Spleen (tissue), 11 donors: Measurements from ENCODE around the gene NUAK1. TPM values are rescaled to one million over a fixed set of nuclear protein-coding genes. Genes with fewer than 3 reads are reported as not detected.

Experiments
- DNase-seq: peaks from one replicate; pipeline ENCODE4 v3.0.0-alpha.2; 2020
- H3K27ac ChIP-seq, 8 donors: fragments of 200-600 bp; sonication (generic) in 7 of 8; 1 replicate in 4 of 8; 2 replicates in 4 of 8; pipeline versions ENCODE4 v1.5.0 to v1.8.0; 2016 to 2021; ENCODE audit warnings: inconsistent platforms in 4 of 8, mild to moderate bottlenecking in 4 of 8, moderate library complexity in 1 of 8
- H3K27me3 ChIP-seq, 7 donors: fragments of 200-600 bp; sonication (generic) in 6 of 7; replicated peaks in 1 of 7; 1 replicate in 4 of 7; 2 replicates in 3 of 7; pipeline versions ENCODE4 v1.5.0 to v1.8.0; 2016 to 2021; ENCODE audit warnings: inconsistent platforms in 3 of 7, mild to moderate bottlenecking in 1 of 7
- H3K36me3 ChIP-seq, 6 donors: fragments of 200-600 bp; sonication (generic) in 5 of 6; 1 replicate in 4 of 6; 2 replicates in 2 of 6; pipeline versions ENCODE4 v1.5.0 to v1.8.0; 2016 to 2021; ENCODE audit warnings: inconsistent platforms in 2 of 6
- H3K4me1 ChIP-seq, 6 donors: fragments of 200-600 bp; sonication (generic) in 5 of 6; 1 replicate in 3 of 6; 2 replicates in 3 of 6; pipeline versions ENCODE4 v1.5.0 to v1.8.0; 2016 to 2021; ENCODE audit warnings: inconsistent platforms in 3 of 6
- H3K4me3 ChIP-seq, 8 donors: fragments of 200-600 bp; sonication (generic) in 7 of 8; 1 replicate in 4 of 8; 2 replicates in 4 of 8; pipeline versions ENCODE4 v1.5.0 to v1.8.0; 2016 to 2021; ENCODE audit warnings: inconsistent platforms in 4 of 8, mild to moderate bottlenecking in 4 of 8, moderate library complexity in 2 of 8
- H3K9me3 ChIP-seq, 8 donors: fragments of 200-600 bp; sonication (generic) in 7 of 8; 1 replicate in 4 of 8; 2 replicates in 4 of 8; pipeline versions ENCODE4 v1.5.0 to v1.8.0; 2016 to 2021; ENCODE audit warnings: inconsistent platforms in 4 of 8
- CTCF ChIP-seq, 11 experiments: fragments of 200-600 bp in 7 of 11; fragments of 450-650 bp in 4 of 11; sonication (generic) in 4 of 11; IDR thresholded peaks in 8 of 11; conservative IDR thresholded peaks in 3 of 11; 1 replicate in 7 of 11; 2 replicates in 4 of 11; pipeline versions ENCODE4 v1.4.0 to v1.8.0; 2016 to 2021; ENCODE audit warnings: antibody characterized with exemption in 11 of 11, inconsistent platforms in 4 of 11, mild to moderate bottlenecking in 1 of 11
- POLR2A ChIP-seq, 3 donors: fragments of 450-650 bp; IDR thresholded peaks; one replicate each; pipeline ENCODE4 v1.5.1; 2017; ENCODE audit warnings: antibody characterized with exemption in 3 of 3, mild to moderate bottlenecking in 1 of 3
- POLR2AphosphoS5 ChIP-seq, 3 donors: sonication (generic); formaldehyde crosslinking; IDR thresholded peaks; one replicate each; pipeline ENCODE4 v1.5.1; 2017; ENCODE audit warnings: antibody characterized with exemption in 3 of 3
- WGBS, 5 donors: extraction: QIAGEN DNeasy Blood & Tissue Kit in 3 of 5; methylation state at CpG; one replicate each; pipeline versions ENCODE4 v1.1.5 to v1.1.7; 2013 to 2018; 5-methylcytosine and 5-hydroxymethylcytosine counted together
- intact Hi-C: fragments of 100-400 bp; cut with DNase I; formaldehyde crosslinking; loops from one replicate; pipeline ENCODE4 v1.15.0; 2023; ENCODE audit warnings: low total_unique reads
- polyA plus RNA-seq, 3 donors: library from polyadenylated mRNA; stranded (reverse); fragments of 200-250 nt; gene quantifications; one replicate each; pipeline ENCODE4 v1.2.1, GENCODE V29; 2013
- total RNA-seq, 7 donors: library from RNA; depleted of rRNA in 3 of 7; stranded (reverse); fragments of >200 nt in 3 of 7; fragmentation: NEBNext Ultra II Directional in 4 of 7; extraction: Animal tissue kit (Norgen Biotek cat#: 25700) in 4 of 7; gene quantifications; one replicate each; pipeline versions ENCODE4 v1.1.0 to v1.2.1, GENCODE V29; 2016 to 2021
- donor health status: healthy with polysubstance abuse.
- donor health status: DM: no; HTN: no; CAD: no; lungs with moderate emphysema.
- donor health status: DM: no; HTN: no; CAD: no.
- donor health status: Bipolar disorder and iron deficiency.
- donor health status: healthy.
- donor health status: DM: no; HTN: no; CAD: no.
- donor health status: DM: yes; HTN: yes; CAD: no.

NUAK1 gene
- total and polyA plus RNA-seq, 10 donors, result 0.20 to 3.3 (median 1.2) TPM

GRCh38 chr12:106112145-106112821 is 26.5 kb downstream of the NUAK1 start:
- H3K27me3 ChIP-seq, result peaks cover 0 to 50% (median 0%) of the 10 kb centered on the region in 7 donors
- TF ChIP-seq POLR2A (IDR thresholded peaks at IDR 0.05) (no peak), CTCF (IDR thresholded peaks at IDR 0.05 in 8 of 11, conservative IDR thresholded peaks at IDR 0.05 in 3 of 11) (no peak), POLR2AphosphoS5 (IDR thresholded peaks at IDR 0.05) (no peak)
- H3K36me3 ChIP-seq, result no peaks in the 10 kb centered on the region
- H3K4me1 ChIP-seq, result peaks cover 0 to 12% (median 0%) of the 10 kb centered on the region in 6 donors
- 72 to 82% (median 80%) methylated on average over 11 to 13 of the region's 13 CpGs for WGBS, 5 donors
- no peak for DNase-seq
- intact Hi-C loops, result no loop called here
- H3K9me3 ChIP-seq, result no peaks in the 10 kb centered on the region
- H3K4me3 ChIP-seq, result no peak overlapping the region
- no peak overlapping the region for H3K27ac ChIP-seq

- 68 to 79% (median 76%) methylated on average over 4 of the region's 4 CpGs for WGBS, 5 donors
- no peak overlapping the region for H3K4me3 ChIP-seq
- no peak for TF ChIP-seq CTCF (IDR thresholded peaks at IDR 0.05 in 8 of 11, conservative IDR thresholded peaks at IDR 0.05 in 3 of 11)
- intact Hi-C loops, result no loop called here
- no peaks in the 10 kb centered on the region for H3K36me3 ChIP-seq
- H3K9me3 ChIP-seq, result no peaks in the 10 kb centered on the region
- peaks cover 0 to 47% (median 0%) of the 10 kb centered on the region in 7 donors for H3K27me3 ChIP-seq
- H3K27ac ChIP-seq, result no peak overlapping the region
- H3K4me1 ChIP-seq, result peaks cover 0 to 12% (median 0%) of the 10 kb centered on the region in 6 donors
- DNase-seq, result no peak
These were observed 28.0 kb downstream of the NUAK1 start for GRCh38 chr12:106110626-106111300.

- peaks cover 0 to 51% (median 0%) of the 10 kb centered on the region in 7 donors for H3K27me3 ChIP-seq
- H3K4me3 ChIP-seq, result no peak overlapping the region
- DNase-seq, result no peak
- H3K27ac ChIP-seq, result no peak overlapping the region
- H3K9me3 ChIP-seq, result no peaks in the 10 kb centered on the region
- TF ChIP-seq POLR2AphosphoS5 (IDR thresholded peaks at IDR 0.05) (no peak), CTCF (IDR thresholded peaks at IDR 0.05 in 8 of 11, conservative IDR thresholded peaks at IDR 0.05 in 3 of 11) (no peak), POLR2A (IDR thresholded peaks at IDR 0.05) (no peak)
- peaks cover 0 to 12% (median 0%) of the 10 kb centered on the region in 6 donors for H3K4me1 ChIP-seq
- WGBS, 5 donors, result 58 to 65% (median 62%) methylated on average over 4 of the region's 4 CpGs
- H3K36me3 ChIP-seq, result no peaks in the 10 kb centered on the region
- intact Hi-C loops, result no loop called here
These were observed 29.4 kb downstream of the NUAK1 start for GRCh38 chr12:106109168-106109910.
